Kidney (tissue), 14 donors: ENCODE data around the gene VAC14. TPM values are rescaled to one million over a fixed set of nuclear protein-coding genes. Genes with fewer than 3 reads are reported as not detected.

Experiments used
- DNase-seq, 5 donors: peaks; one replicate each; pipeline ENCODE4 v3.0.0-alpha.2; 2013 to 2020
- FAIRE-seq: peaks from 2 replicates; lab custom pipeline; 2012; peaks lifted over from hg19 to GRCh38; lab: Jason Lieb, UNC
- H3K27ac ChIP-seq, 2 donors: one replicate each; pipeline ENCODE4 v1.7.0; 2013; ENCODE audit warnings: low read depth in 2 of 2, low read length in 2 of 2, inconsistent platforms in 1 of 2
- H3K27me3 ChIP-seq: one replicate; pipeline ENCODE4 v1.7.1; 2013; ENCODE audit warnings: low read length, inconsistent platforms; ENCODE audit not compliant: control insufficient read depth, insufficient read depth
- H3K36me3 ChIP-seq, 3 donors: one replicate each; pipeline versions ENCODE4 v1.7.0 to v1.7.1; 2013; ENCODE audit warnings: low read length in 3 of 3, control low read depth in 1 of 3, inconsistent platforms in 1 of 3; ENCODE audit not compliant: insufficient read depth in 3 of 3, control insufficient read depth in 2 of 3
- H3K4me1 ChIP-seq, 3 donors: one replicate each; pipeline versions ENCODE4 v1.7.0 to v1.7.1; 2013; ENCODE audit warnings: low read length in 3 of 3, inconsistent platforms in 1 of 3, low read depth in 1 of 3; ENCODE audit not compliant: control insufficient read depth in 2 of 3, insufficient read depth in 2 of 3
- H3K4me3 ChIP-seq, 3 donors: one replicate each; pipeline versions ENCODE4 v1.7.0 to v1.8.1; 2013; ENCODE audit warnings: low read length in 3 of 3, control low read depth in 1 of 3, inconsistent platforms in 1 of 3
- H3K9ac ChIP-seq, 3 donors: one replicate each; pipeline versions ENCODE4 v1.7.0 to v1.7.1; 2013; ENCODE audit warnings: low read length in 3 of 3, control low read depth in 1 of 3, inconsistent platforms in 1 of 3
- H3K9me3 ChIP-seq, 3 donors: one replicate each; pipeline versions ENCODE4 v1.7.0 to v1.7.1; 2013; ENCODE audit warnings: low read length in 3 of 3, control low read depth in 1 of 3, inconsistent platforms in 1 of 3; ENCODE audit not compliant: control insufficient read depth in 2 of 3, insufficient read depth in 1 of 3
- CTCF ChIP-seq: IDR thresholded peaks from 3 replicates; pipeline ENCODE4 v1.5.1; 2012; ENCODE audit warnings: mild to moderate bottlenecking, moderate library complexity, borderline replicate concordance; ENCODE audit not compliant: insufficient read depth; ENCODE audit errors: extremely low read depth
- intact Hi-C: fragments of 100-400 bp; cut with DNase I; formaldehyde crosslinking; loops from one replicate; pipeline ENCODE4 v1.11.1; 2022
- polyA plus RNA-seq: library from polyadenylated mRNA; stranded (reverse); fragments of 350-450 nt; fragmentation: Illumina TruSeq; extraction: RNeasy Lipid Tissue Mini Kit (QIAGEN cat#74804); gene quantifications from one replicate; pipeline ENCODE4 v1.2.3, GENCODE V29; 2014; ENCODE audit warnings: low read depth, low replicate concordance; ENCODE audit not compliant: insufficient read depth
- total RNA-seq: library from RNA; stranded (reverse); fragmentation: NEBNext Ultra II Directional; extraction: Animal tissue kit (Norgen Biotek cat#: 25700); gene quantifications from one replicate; pipeline ENCODE4 v1.2.1, GENCODE V29; 2021
- donor health status: control.
- donor health status: control.
- donor health status: control.
- donor health status: control.
- donor health status: control.
- donor health status: DM: yes; HTN: yes; CAD: no.
- donor health status: Normal renal cell carcinoma (clear cell type).

The VAC14 gene
- total and polyA plus RNA-seq, 2 donors from 2014 or later = 36.8 to 41.9 TPM

GRCh38 chr16:70793851-70794502 lies 7.0 kb downstream of the VAC14 start:
- H3K9me3 ChIP-seq = no peaks in the 10 kb centered on the region
- intact Hi-C loops = no loop called here
- TF ChIP-seq CTCF = no peak
- FAIRE-seq = no peak
- H3K4me3 ChIP-seq = no peak overlapping the region
- no peak overlapping the region for H3K27ac ChIP-seq
- no peak overlapping the region for H3K9ac ChIP-seq
- DNase-seq = no peak
- no peaks in the 10 kb centered on the region for H3K36me3 ChIP-seq
- no peaks in the 10 kb centered on the region for H3K27me3 ChIP-seq
- H3K4me1 ChIP-seq = peaks cover 0 to 7% (median 1%) of the 10 kb centered on the region in 3 donors

GRCh38 chr16:70790815-70791214 lies 10.1 kb downstream of the VAC14 start:
- H3K36me3 ChIP-seq = peaks cover 0 to 9% (median 3%) of the 10 kb centered on the region in 3 donors
- H3K9me3 ChIP-seq = no peaks in the 10 kb centered on the region
- TF ChIP-seq CTCF = no peak
- peaks cover 0 to 11% (median 6%) of the 10 kb centered on the region in 3 donors for H3K4me1 ChIP-seq
- H3K9ac ChIP-seq = no peak overlapping the region
- no peaks in the 10 kb centered on the region for H3K27me3 ChIP-seq
- intact Hi-C loops = no loop called here
- FAIRE-seq (no peak), DNase-seq (no peak)
- no peak overlapping the region for H3K27ac ChIP-seq
- H3K4me3 ChIP-seq = no peak overlapping the region

GRCh38 chr16:70789595-70790447 lies 11.1 kb downstream of the VAC14 start:
- peaks cover 0 to 17% (median 8%) of the 10 kb centered on the region in 3 donors for H3K36me3 ChIP-seq
- H3K4me3 ChIP-seq = no peak overlapping the region
- peaks cover 0 to 11% (median 6%) of the 10 kb centered on the region in 3 donors for H3K4me1 ChIP-seq
- no peak overlapping the region for H3K27ac ChIP-seq
- intact Hi-C loops = no loop called here
- H3K27me3 ChIP-seq = no peaks in the 10 kb centered on the region
- FAIRE-seq (no peak), DNase-seq (peak in 1 of 5 donors; percentile 18)
- H3K9ac ChIP-seq = peak overlapping the region in 1 of 3 donors; percentile 16
- H3K9me3 ChIP-seq = no peaks in the 10 kb centered on the region
- TF ChIP-seq CTCF = no peak
